Measurements from ENCODE around the gene CHCHD6. TPM values are rescaled to one million over a fixed set of nuclear protein-coding genes. Genes with fewer than 3 reads are reported as not detected.

CHCHD6 gene
- total and polyA plus RNA-seq, 2 donors (not counting 3 experiments of a cell fraction or from before 2014, with no cell fraction given) = 8.4 to 10.1 TPM

DNA sequence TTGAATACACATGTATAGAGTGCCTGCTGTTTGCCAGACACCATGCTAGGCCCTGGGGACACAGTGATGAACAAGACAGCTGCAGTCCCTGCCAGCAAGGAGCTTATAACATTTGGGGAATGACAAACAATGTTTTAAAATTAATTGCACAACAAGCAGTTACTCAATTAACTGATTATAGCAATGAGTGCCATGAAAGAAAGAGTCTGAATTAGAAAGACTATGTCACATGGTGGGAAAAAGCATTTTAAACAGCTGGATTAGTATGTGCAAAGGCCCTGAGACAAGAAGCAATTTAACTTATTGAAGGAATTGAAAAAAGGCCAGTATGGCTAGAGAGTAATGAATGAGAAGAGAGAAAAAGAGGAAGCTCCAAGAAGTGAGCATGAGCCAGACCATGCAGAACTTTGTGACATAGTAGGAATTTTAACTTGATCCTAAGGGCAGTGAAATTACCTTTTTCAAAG, 214.3 kb downstream of the CHCHD6 start:
- no peaks in the 10 kb centered on the region for H3K9me1 ChIP-seq (replicated peaks; ENCODE audit: control insufficient read depth, extremely low read depth, insufficient read depth, low read length)
- FAIRE-seq (peak; percentile 31), DNase-seq (ENCODE audit: low read depth, low spot score) (no peak)
- ChIA-PET CTCF (interaction anchor here (0.6 to 0.8 kb wide), 2 partner anchors 9 to 99 kb away, joined by 3 read pairs; no protein-coding TSS in a partner anchor), POLR2A (no interaction called here)
- dilution Hi-C loops (cut with MboI; ENCODE audit: extremely low pct_ligation_motif_present, low sequenced_read_pairs) = no loop called here
- H3K4me3 ChIP-seq (replicated peaks in 1 of 3; ENCODE audit: insufficient read depth in 1 of 3, low read depth in 1 of 3, low read length in 3 of 3) = no peak overlapping the region
- H3K27ac ChIP-seq (ENCODE audit: insufficient read depth, low read depth, low read length) = no peak overlapping the region
- no peak overlapping the region for H3K4me2 ChIP-seq (ENCODE audit: insufficient read depth, low read length)
- H4K20me1 ChIP-seq (replicated peaks; ENCODE audit: control insufficient read depth, extremely low read depth, insufficient read depth, low read length) = peaks cover 3% of the 10 kb centered on the region
- intact Hi-C loops (cut with micrococcal nuclease) = loop anchor here (10.0 kb wide), 1 partner anchor 444 kb away; the partner anchor contains the start of gene ZXDC
- H3K36me3 ChIP-seq (ENCODE audit: control insufficient read depth in 2 of 2, extremely low read depth in 1 of 2, insufficient read depth in 2 of 2, low read length in 2 of 2) = no peaks in the 10 kb centered on the region
- H3K4me1 ChIP-seq (ENCODE audit: control insufficient read depth, extremely low read depth, insufficient read depth, low read length) = peaks cover 14% of the 10 kb centered on the region
- H3K9me3 ChIP-seq (replicated peaks; ENCODE audit: control insufficient read depth, insufficient read depth, low read length) = no peaks in the 10 kb centered on the region
- H3K79me2 ChIP-seq (ENCODE audit: control insufficient read depth, insufficient read depth, low read length) = no peaks in the 10 kb centered on the region
- no peak overlapping the region for H2AFZ ChIP-seq (ENCODE audit: low read depth, low read length)
- H3K27me3 ChIP-seq (ENCODE audit: control insufficient read depth in 2 of 2, insufficient read depth in 2 of 2, low read length in 2 of 2) = peaks cover 41 to 52% of the 10 kb centered on the region in 2 experiments
- no peak overlapping the region for H3K9ac ChIP-seq (replicated peaks; ENCODE audit: extremely low read depth, insufficient read depth, low read length)
- no peak for TF ChIP-seq EZH2 (IDR thresholded peaks at IDR 0.05; ENCODE audit: borderline replicate concordance, low read depth, low read length, severe bottlenecking)
- no peak for TF ChIP-seq JUN (IDR thresholded peaks at IDR 0.05; ENCODE audit: borderline replicate concordance, insufficient read depth, insufficient read length, low read depth)
- no peak for TF ChIP-seq MYC (IDR thresholded peaks at IDR 0.05; ENCODE audit: low read depth, low read length)
- TF ChIP-seq, protein P1, sequence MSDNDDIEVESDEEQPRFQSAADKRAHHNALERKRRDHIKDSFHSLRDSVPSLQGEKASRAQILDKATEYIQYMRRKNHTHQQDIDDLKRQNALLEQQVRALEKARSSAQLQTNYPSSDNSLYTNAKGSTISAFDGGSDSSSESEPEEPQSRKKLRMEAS (IDR thresholded peaks at IDR 0.05; ENCODE audit: insufficient read depth, insufficient read length) = no peak
- TF ChIP-seq FOS (IDR thresholded peaks at IDR 0.05; ENCODE audit: borderline replicate concordance, insufficient read depth, low read length) = no peak
- no peak for TF ChIP-seq GATA2 (IDR thresholded peaks at IDR 0.05; ENCODE audit: insufficient read depth, insufficient read length, low read depth, low read length)
- no peak for TF ChIP-seq POLR2AphosphoS5 (IDR thresholded peaks at IDR 0.05; ENCODE audit: insufficient read depth, low read depth, low read length)
- no peak for TF ChIP-seq POLR2A (IDR thresholded peaks at IDR 0.05; ENCODE audit: low read depth, low read length)
- no peak for TF ChIP-seq CTCF (IDR thresholded peaks at IDR 0.05; ENCODE audit: extremely low read depth in 1 of 2, insufficient read depth in 1 of 2, low read depth in 1 of 2, low read length in 2 of 2)
- no TSS peak for BruUV-seq (replicated peaks)

All from endothelial cell of umbilical vein (primary cell).